HG02623 (cell line): ENCODE measurements around the gene CCDC15.
"Not testable (repeated sequence)": the region's sequence is repeated elsewhere in the genome, so short reads cannot be mapped to it uniquely, and the experiment has no call there.

Source experiments
- ATAC-seq: cut with Tn5 transposase; IDR thresholded peaks from one replicate; pipeline ENCODE4 v1.9.1; 2021; ENCODE audit warnings: moderate library complexity; ENCODE audit not compliant: unreplicated experiment

The CCDC15 gene

DNA sequence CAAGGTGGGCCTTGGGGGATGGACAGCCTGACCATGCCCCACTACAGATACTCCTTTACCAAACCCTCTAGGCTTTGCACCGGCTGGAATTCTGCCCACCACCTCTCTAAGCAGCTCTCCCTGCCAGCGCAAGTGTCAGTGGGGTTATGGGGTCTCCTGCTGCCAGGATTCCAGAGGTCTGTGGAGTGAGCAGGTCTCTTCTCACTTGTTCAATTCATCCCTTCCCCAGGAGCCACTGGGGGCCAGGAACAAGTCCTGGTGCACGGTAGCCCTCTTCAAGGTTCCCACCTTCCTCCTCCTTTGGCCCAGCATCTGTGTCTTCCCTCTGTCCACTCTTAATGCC lies 30.5 kb downstream of the CCDC15 start:
- ATAC-seq, result no peak

DNA sequence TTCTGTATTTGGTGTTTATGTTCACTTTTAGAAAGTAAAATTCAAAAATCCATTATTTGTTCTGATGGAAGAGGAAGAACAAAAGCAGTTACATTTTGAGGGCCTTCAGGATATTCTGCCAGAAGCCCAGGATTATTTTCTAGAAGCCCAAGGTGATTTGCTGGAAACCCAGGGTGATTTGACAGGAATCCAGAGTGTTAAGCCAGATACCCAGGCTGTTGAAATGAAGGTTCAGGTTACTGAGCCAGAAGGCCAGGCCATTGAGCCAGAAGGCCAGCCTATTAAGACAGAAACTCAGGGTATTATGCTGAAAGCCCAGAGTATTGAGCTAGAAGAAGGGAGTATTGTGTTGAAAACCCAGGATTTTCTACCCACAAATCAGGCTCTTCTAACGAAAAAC lies 33.1 kb downstream of the CCDC15 start:
- no peak for ATAC-seq

DNA sequence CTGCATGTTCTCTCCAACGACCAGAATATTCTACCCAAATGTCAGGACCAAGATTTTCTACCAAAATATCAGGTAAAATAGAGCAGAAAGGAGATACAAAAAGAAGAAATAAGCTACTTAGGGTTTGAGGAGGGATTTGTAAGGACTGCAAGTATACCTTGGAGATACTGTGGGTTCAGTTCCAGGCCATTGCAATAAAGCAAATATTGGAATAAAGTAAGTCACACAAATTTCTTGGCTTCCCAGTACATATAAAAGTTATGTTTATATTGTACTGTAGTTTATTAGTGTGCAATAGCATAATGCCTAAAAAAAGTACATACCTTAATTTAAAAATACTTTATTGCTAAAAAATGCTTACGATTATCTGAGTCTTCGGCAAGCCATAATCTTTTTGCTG lies 34.1 kb downstream of the CCDC15 start:
- ATAC-seq, result no peak

DNA sequence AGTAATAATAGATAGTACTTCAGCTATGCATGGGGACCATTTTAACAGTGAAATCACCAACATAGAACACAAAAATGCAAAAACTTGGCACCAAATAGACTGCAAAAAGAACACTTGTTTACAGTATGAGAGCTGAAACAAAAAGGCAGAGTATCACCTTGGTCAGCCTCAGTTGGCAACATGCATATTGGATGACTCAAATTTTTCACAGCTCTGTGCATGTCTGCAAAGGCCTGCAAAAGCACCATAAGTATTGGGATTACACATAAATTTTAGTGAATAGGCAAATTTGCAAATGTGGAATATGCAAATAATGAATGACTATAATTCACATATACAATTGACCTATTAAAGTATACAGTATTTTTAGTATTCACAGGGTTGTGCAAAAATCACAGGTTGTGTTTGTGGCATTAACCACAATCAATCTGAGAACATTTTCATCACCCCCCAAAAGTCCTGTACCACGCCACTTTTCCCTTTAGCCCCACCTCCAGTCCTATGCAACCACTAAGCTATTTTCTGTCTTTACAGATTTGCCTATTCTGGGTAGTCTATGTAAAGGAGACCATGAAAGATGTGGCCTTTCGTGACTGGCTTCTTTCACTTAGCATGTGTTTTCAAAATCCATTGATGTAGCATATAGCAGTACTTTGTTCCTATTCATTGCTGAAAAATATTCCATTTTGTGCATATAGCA lies 47.2 kb downstream of the CCDC15 start:
- ATAC-seq, result no peak

DNA sequence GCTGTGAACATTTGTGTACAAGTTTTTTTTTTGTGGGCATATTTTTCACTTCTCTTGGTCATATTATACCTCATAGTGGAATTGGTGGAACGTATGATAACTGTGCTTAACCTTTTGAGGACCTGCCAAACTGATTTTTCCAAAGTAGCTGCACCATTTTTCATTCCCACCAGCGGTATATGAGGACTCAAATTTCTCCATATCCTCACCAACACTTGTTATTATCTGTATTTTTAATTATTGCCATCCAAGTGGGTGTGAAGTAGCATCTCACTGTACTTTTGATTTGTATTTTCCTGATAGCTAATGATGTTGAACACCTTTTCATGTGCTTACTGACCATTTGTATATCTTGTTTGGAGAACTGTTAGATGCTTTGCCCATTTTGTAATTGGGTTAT lies 47.8 kb downstream of the CCDC15 start:
- no peak for ATAC-seq

DNA sequence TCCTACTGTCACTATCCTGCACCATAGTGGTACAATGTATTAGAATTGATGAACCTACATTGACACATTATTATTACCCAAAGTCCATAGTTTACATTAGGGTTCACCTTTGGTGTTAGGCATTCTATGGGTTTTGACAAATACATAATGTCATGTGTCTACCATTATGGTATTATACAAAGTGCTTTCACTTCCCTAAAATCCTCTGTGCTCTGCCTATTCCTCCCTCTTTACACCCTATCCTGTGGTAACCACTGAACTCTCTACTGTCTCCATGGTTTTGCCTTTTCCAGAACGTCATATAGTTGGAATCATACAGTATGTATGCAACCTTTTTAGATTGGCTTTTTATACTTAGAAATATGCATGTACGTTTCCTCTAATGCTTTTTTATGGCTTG lies 51.5 kb downstream of the CCDC15 start:
- no peak for ATAC-seq

DNA sequence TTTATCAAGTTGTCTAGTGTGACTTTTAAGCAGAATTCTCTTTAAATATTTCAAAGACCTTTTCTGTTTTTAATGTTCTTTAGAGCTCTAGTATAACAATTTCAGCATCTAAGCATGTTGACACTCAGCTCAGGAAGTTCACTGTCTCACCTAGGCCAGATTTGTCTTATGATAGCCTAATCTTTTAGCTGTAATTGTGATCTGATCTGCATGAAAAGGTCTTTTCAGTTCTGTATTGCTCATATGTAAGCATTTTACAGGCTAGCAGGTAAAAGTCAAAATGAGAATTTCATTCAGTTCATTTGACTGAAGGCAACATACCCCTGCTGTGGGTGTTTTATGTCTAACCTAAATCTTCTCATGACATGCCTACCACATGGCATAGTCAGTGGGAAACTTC lies 62.4 kb downstream of the CCDC15 start:
- no peak for ATAC-seq

DNA sequence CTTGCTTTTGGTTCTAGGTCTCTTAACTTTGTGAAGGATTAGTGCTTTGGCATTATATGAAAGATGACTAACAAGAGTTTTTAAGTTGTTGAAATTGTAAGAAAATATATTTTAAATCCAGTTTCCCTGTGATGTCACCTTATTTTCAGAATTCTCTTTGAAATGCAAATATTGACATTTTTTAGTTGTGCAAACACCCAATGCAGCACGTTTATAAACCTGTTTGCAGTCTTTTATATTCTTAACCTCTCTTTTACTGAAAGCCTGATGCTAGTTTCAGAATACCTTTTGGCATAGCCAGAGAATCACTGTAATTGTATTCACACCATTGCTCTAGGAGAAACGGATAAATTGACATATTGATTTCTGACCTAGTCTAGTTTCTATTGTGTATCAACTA lies 66.3 kb downstream of the CCDC15 start:
- no peak for ATAC-seq

DNA sequence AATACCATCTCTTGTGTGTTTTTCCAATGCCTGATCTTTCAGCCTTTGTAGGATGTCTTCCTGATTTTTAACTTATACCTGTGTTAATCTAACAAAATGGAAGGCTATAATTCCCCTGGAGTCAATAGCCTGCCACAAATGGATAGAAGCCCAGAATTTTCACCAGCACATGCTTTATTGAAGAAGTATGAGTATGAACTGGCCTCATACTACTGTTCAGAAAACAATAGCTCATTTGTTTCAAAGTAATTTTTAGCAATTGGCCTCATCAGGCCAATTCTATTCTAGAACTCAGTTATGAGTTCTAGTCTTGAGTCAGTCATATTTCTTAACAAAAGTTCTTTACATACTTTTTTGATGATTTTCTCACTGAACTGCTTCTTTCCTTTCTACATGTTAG lies 68.5 kb downstream of the CCDC15 start:
- no peak for ATAC-seq

DNA sequence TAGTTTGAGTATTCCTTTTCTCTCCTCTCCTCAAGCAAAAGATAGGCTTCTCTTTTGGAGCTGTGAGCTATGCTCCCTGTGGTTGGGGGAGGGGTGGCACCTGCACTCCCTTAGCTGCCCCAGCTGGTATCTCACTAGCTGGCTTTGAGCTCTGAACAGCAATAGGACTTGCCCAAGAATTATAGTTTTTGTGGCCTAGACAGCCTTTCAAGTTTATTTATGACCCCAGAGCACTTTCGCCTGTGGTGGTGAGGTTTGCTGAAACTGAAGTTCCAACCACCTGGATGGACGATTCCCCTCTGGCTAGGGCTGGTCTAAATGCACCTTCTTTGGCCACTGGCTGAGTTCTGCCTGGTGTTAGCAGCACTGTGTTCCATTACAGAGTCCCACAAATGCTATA lies 72.0 kb downstream of the CCDC15 start:
- no peak for ATAC-seq

DNA sequence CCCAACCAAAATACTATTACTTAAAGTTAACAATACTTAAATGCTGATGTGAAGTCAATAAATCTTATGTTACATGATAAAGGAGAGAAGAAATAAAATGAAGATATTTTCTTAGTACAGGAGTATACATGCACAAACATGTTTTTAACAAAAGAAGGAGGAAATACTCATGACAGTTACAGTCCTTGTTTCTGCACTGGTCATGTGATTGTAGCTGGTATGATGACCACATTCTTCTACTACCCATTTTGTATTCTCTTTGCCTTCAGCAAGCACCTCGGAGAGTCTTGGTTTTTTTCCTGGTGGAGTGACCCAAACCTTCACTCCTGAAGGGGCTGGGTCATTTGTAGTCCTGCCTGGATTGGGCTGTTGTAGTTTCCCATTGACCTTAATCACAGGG lies 75.4 kb downstream of the CCDC15 start:
- not testable (repeated sequence) for ATAC-seq

DNA sequence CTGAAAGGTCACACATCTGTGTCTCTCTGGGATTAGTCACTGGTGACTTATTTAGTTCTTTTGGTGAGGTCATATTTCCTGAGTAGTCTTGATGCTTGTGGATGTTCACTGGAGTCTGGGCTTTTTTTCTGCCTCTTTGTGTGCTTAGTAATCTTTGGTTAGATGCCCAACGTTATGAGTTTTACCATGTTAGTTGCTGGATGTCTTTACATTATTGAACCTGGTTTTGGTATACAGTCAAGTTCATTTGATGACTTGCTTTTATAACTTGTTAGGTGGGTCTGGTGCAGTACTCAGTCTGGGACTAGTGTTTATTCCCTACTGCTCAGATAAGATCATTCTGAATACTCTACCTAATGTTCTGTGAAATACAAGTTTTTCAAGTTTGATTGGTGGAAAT lies 82.9 kb downstream of the CCDC15 start:
- ATAC-seq, result no peak

DNA sequence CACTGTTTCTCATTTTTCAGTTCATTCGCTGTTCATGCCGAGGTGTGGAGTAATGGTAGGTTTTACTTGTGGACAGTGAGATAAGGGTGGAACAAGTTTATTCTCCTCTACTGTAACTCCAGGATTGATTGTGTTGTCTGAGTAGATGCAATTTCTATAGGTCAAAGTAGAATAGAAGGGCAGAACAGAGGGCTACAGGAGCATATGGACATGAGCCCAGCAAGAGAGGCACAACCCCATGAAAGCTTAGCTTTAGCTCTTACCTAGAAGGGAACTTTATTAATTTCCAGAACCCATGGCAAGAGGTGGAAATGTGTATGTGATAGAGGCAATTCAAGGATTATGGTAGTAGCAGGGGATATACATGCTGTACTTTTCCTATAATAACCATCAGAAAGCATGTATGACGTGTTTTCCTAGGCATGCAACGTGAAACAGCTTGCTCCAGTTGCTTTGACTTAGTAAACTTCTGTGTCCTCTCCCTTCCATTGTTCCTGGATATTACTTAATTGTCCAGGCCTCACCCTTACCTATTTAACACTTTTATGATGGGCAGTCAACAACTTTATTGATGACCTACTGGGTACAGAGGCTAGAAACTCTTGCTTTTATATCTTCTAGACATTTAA lies 95.3 kb downstream of the CCDC15 start:
- no peak for ATAC-seq

DNA sequence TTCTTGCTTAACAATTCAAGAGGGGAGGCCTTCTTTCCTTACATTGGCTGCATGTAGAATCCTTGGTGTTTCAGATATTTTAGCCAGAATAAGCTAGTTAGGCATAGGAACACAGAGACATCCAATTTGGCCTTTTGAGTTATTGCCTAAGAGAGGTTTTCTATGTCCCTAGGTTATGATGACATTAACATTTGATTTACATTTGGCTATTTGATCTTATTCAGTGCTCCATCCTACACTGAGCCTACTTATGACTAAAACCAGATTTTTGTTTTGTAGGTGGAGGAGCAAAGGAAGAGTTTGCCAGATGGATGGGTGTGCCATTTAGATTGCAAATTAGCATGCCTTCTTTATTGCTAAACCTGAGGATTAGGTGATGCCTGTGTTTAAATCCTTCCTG lies 98.0 kb downstream of the CCDC15 start:
- no peak for ATAC-seq

DNA sequence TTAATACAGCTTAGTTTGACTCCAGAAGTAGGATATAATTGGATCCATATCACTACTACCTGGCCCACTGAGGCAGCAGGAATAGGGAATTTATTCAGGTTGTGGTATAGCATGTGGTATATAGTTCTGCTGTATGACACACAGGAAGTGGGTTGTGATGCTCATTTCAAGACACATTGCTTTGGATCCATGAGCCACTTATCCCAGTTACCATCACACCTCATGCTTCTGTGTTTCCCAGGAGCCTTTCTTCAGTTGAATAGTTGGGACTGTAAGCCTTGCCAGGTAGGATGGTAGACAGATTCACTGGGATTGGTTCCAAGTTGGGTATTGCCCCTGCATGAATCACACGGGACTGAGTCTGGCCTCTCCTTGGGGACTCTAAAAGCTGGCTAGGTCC lies 99.2 kb downstream of the CCDC15 start:
- ATAC-seq, result no peak

DNA sequence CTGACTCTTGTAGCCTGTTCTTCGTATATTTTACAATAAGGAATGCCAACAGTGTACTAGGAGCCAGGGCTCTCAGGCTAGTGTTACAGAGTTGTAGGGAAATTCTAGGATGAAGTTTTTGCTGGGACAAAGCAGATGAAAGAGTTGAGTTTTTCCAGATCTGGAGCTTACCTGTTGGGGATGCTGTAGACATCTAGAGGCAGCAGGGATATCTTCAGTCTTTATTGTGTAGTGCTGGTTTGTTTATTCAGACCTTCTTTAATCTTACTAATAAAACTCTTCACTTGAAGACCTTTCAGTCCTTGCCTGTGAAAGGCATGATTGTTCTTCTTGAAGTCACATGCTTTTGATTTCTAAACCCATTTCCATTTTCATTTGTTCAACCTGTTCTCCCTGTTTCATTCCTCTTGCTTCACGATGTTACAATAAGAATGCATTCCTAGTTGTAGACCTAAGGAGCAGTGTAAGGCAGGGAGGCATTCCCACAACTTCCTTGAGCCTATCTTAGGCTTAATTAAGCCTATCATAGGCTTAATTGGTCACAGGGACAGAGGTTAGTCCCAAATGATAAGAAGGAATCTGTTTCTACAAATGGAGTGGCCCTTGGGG lies 101.2 kb downstream of the CCDC15 start:
- no peak for ATAC-seq

DNA sequence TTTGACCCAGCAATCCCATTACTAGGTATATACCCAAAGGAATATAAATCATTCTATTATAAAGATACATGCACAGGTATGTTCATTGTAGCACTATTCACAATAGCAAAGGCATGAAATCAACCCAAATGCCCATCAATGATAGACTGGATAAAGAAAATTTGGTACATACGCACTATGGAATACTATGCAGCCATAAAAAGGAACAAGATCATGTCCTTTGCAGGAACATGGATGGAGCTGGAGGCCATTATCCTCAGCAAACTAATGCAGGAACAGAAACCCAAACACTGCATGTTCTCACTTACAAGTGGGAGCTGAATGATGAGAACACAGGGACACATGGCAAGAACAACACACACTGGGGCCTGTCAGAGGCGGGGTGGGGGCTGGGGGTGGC lies 102.1 kb downstream of the CCDC15 start:
- not testable (repeated sequence) for ATAC-seq

DNA sequence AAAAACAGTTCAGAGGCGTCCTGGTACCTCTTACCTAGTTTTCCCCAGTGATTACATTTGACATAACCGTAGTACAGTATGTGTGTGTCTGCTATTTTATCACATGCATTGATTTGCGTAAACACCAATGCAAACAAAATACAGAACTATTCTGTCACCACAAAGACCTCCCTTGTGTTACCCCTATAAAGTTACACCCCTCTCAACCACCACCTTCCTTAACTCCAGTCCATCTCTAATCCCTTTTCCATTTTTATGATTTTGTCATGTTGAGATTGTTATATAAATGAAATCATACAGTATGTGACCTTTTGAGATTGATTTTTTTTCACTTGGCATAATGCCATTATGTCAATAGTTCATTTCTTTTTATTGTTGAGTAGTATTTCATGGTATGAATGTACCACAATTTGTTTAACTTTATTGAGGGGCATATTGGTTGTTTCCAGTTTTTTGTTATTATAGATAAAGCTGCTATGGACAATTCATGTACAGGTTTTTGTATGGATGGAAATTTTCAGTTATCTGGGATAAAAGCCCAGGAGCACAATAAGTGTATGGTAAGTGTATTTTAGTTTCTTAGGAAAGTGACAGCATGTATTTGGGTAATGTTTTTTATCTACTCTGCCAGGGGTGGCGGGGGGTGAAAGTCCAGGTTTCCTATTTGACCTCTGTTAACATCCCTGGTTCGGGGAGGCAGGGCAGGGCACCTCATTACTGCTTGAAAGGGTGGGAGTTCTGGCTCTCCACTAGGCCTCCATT lies 103.1 kb downstream of the CCDC15 start:
- ATAC-seq, result no peak

DNA sequence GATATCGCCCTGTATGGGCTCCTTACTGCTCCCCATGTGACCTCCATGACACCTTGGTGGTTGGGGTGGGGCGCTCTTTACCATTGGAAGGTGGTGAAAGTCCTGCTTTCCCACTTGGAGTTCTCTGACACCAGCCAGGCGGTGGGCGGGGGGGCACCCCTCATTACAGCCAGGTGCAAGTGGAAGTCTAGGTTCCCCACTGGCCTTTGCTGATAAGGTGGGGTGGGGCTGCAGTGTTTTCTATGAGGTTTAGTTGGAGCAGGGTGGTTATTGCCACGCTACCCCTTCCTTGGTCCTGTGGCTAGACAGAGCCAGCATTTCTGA lies 103.7 kb downstream of the CCDC15 start:
- ATAC-seq, result no peak

DNA sequence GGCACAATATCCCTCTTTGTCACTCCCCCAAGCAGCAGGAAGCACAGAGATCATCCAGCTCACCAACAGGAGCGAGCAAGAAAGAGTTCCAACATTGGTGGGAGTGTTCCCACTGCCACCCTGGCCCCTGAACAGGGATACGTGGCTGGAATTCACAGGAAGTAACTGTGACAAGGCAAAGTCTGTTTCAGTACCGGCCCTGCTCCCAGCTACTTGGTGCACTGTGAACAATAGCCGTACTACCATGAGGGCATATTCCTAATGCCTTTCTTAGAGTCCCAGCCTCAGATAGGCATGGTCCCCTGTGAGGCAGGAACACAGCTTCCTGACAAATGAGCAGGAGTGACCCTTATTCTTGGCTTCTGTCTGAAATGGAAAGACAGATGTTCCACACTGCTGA lies 107.3 kb downstream of the CCDC15 start:
- ATAC-seq, result no peak

DNA sequence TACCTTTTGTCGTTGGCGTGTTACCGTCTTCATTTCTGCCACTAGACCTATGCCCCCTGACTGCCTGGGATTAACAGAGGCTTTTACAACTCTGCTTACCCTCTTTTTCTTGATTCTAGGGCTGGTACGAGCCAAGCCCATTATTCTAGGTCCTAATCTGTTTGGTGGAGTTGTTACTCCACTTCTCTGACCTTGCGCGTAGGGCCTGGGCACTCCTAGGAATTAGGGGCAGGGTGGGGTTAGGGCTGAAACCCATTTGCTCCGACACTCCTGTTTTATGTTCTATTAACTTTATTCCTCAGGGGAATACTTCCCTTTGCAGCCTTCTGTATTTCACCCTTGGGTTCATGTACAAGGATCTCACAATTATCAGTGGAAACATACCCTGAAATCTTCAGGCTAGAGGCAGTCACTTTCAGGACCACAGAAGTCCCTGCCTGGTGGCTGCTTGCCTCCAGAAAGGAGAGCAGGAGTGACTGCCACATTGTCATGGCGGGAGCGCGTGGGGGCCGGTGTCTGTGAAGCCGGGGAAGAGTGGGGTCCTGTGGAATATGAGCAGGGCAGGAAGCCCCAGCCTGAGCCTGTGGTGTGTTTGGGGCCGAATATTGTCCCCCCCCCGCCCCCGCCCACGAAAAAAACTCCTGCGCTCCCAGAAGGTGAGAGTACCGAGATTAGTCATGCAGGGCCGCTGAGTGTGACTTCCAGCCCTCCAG lies 108.4 kb downstream of the CCDC15 start:
- no peak for ATAC-seq
